HL-60 (cell line): ENCODE data around the gene MIAT.

Source experiments
- CTCF ChIP-seq: IDR thresholded peaks from one replicate; pipeline ENCODE4 v1.5.1; 2011; ENCODE audit warnings: low read length, control low read depth, inconsistent platforms; ENCODE audit not compliant: insufficient read depth
- POLR2AphosphoS5 ChIP-seq: IDR thresholded peaks from 2 replicates; pipeline ENCODE4 v1.6.1; 2012; ENCODE audit warnings: low read depth
- REST ChIP-seq: IDR thresholded peaks from 2 replicates; pipeline ENCODE4 v1.6.1; 2012; ENCODE audit warnings: low read depth; ENCODE audit not compliant: insufficient replicate concordance

GRCh38 chr22:26642465-26643417, 14.6 kb upstream of the MIAT start:
- TF ChIP-seq CTCF: no peak
- no peak for TF ChIP-seq REST
- no peak for TF ChIP-seq POLR2AphosphoS5
